ENCODE results near the gene MRPS21.

Gene MRPS21

DNA sequence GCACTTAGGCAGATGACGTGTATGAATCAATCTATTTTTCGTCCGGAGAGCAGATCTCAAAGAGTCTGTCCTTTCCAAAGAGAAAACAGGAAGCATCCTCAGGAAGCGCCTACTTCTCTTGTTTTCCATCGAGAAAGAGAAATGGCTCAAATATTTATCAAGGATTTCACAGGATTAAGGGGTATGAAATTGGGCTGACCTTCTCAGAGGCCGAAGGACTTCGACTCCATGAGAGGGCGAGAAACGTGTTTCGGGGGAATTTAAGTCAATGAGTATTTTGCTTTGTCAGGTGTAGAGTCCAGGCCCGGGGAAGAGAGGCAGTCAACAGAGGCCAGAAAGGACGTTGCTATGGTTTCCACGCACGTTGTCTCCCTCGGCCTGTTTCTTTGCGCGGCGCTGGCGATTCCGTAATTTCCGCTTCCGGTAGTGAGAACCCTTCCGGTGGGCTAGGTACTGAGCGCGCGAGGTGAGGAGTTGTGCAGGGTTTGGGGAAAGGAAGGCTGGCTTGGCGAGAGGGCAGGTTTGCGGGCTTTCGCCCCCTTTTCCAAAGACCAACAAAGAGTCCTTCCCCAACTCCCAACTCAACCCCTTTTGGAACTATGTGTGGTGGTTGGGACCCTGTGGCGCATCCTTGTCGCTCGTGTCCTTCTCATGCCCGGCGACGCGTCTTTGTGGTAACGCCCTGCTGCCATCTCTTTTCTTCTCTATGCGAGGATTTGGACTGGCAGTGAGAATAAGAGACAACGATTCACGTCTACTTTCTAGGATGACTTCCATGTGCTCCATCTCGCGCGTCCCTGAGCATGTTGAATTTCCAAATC lies at the start of gene MRPS21:
TSS of gene MRPS21 (plus strand) at position 429 of the 821 bp plus-strand sequence. CDS start 506 bp downstream, outside the sequence.
- TF ChIP-seq, protein P1, sequence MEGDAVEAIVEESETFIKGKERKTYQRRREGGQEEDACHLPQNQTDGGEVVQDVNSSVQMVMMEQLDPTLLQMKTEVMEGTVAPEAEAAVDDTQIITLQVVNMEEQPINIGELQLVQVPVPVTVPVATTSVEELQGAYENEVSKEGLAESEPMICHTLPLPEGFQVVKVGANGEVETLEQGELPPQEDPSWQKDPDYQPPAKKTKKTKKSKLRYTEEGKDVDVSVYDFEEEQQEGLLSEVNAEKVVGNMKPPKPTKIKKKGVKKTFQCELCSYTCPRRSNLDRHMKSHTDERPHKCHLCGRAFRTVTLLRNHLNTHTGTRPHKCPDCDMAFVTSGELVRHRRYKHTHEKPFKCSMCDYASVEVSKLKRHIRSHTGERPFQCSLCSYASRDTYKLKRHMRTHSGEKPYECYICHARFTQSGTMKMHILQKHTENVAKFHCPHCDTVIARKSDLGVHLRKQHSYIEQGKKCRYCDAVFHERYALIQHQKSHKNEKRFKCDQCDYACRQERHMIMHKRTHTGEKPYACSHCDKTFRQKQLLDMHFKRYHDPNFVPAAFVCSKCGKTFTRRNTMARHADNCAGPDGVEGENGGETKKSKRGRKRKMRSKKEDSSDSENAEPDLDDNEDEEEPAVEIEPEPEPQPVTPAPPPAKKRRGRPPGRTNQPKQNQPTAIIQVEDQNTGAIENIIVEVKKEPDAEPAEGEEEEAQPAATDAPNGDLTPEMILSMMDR (IDR thresholded peaks at IDR 0.05) = no peak
- peaks cover 0 to 19% (median 9%) of the 10 kb centered on the region in 4 donors for H3K4me1 ChIP-seq
- DNase-seq = peak; percentile 91 to 93
- peaks cover 10 to 29% (median 14%) of the 10 kb centered on the region in 3 donors for H3K36me3 ChIP-seq
- H3K4me3 ChIP-seq = peak within 1 kb of the TSS; percentile 66 to 93
- peak within 1 kb of the TSS; percentile 82 to 86 for H3K27ac ChIP-seq
- no peaks in the 10 kb centered on the region for H3K9me3 ChIP-seq
- H3K27me3 ChIP-seq = no peaks in the 10 kb centered on the region
- intact Hi-C loops (cut with DNase I; ENCODE audit: low total_unique reads) = no loop called here

DNA sequence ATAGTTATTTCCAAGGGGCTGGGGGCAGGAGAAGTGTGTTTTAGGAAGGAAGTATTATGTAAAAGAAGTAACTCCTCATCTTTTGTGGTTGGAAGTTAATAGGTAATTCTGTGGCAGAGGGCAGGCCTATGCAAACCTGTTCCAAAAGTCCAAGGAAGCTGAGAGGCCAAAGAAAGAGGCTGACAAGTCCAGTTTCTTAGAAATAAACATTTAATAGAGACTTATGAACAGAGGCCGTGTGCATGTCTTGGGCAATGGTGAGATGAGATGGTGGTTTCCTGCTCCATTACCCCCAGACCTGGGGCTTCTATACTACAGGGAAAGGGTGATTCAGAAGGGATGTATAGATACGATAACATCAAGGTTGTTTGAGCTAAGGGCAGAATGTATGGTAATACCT lies 43.7 kb upstream of the MRPS21 start:
- H3K9me3 ChIP-seq = no peaks in the 10 kb centered on the region
- TF ChIP-seq, protein P1 (IDR thresholded peaks at IDR 0.05) = no peak
- no peaks in the 10 kb centered on the region for H3K36me3 ChIP-seq
- no peak overlapping the region for H3K4me3 ChIP-seq
- intact Hi-C loops (cut with DNase I; ENCODE audit: low total_unique reads) = no loop called here
- DNase-seq = no peak
- peaks cover 0 to 2% of the 10 kb centered on the region in 2 donors for H3K27me3 ChIP-seq
- H3K27ac ChIP-seq = no peak overlapping the region
- H3K4me1 ChIP-seq = no peaks in the 10 kb centered on the region

DNA sequence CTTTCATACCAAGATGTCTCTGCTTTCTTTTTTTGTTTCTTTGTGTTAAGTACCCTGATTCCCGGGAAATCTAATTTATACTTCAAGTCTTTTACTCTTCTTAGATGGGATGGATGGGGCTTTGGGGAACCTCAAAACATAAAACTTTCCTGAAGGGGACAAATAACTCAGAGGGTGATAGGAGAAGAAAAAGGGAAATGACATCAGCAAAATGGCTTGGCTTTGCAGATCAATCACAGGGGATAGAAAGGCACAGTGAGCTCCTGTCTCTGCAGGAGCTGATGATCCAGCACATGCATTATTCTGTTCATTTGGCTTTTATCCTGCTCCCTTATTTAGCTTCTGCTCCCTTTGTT lies 37.5 kb upstream of the MRPS21 start:
- peaks cover 0 to 28% of the 10 kb centered on the region in 2 donors for H3K27me3 ChIP-seq
- no peak for DNase-seq
- H3K36me3 ChIP-seq = no peaks in the 10 kb centered on the region
- intact Hi-C loops (cut with DNase I; ENCODE audit: low total_unique reads) = no loop called here
- no peaks in the 10 kb centered on the region for H3K9me3 ChIP-seq
- H3K4me3 ChIP-seq = peak overlapping the region; percentile 21 to 28
- peak overlapping the region in 1 of 2 donors; percentile 73 for H3K27ac ChIP-seq
- TF ChIP-seq, protein P1 (IDR thresholded peaks at IDR 0.05) = no peak
- H3K4me1 ChIP-seq = peaks cover 0 to 18% (median 13%) of the 10 kb centered on the region in 4 donors

DNA sequence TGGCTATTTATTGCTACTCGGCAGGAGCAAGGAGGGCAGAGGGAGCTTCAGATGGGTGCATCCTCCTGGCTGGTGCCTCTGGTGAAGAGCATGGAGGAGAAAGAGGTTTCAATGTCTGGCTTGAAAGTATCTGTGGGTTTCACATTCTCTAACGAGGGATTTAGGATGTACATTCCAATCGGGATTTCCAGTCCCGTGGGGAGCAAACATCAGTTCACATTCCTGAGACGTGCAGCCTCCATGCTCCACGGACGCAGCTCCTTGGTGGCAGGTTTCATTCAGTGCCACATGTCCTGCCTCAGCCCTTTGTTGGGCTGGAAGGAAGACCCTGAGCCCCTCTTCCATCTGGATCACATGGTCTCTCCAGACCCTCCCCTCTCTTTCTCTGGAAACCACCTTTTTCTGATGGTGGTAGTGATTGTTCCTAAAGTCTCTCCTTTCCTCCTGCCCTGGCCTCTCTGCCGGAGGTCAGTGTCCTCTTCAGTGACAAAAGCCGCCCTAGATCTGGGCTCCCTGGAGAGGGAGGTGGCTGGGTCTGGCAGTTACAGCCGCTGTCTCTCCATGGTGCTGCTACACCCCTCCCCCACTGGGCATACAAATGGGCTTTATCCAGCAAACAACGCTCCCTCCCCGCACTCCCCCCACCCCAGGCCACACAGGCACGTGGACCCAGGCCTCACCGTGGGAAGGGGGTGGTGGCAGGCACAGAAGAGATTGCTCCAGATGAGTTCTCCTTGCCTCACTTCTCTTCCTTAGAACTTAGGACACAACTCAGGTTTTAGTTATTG lies 36.9 kb upstream of the MRPS21 start:
- no peak overlapping the region for H3K4me3 ChIP-seq
- intact Hi-C loops (cut with DNase I; ENCODE audit: low total_unique reads) = no loop called here
- peaks cover 0 to 30% of the 10 kb centered on the region in 2 donors for H3K27me3 ChIP-seq
- no peak overlapping the region for H3K27ac ChIP-seq
- TF ChIP-seq, protein P1 (IDR thresholded peaks at IDR 0.05) = no peak
- H3K36me3 ChIP-seq = no peaks in the 10 kb centered on the region
- no peak for DNase-seq
- H3K4me1 ChIP-seq = peaks cover 0 to 18% (median 13%) of the 10 kb centered on the region in 4 donors
- H3K9me3 ChIP-seq = no peaks in the 10 kb centered on the region

DNA sequence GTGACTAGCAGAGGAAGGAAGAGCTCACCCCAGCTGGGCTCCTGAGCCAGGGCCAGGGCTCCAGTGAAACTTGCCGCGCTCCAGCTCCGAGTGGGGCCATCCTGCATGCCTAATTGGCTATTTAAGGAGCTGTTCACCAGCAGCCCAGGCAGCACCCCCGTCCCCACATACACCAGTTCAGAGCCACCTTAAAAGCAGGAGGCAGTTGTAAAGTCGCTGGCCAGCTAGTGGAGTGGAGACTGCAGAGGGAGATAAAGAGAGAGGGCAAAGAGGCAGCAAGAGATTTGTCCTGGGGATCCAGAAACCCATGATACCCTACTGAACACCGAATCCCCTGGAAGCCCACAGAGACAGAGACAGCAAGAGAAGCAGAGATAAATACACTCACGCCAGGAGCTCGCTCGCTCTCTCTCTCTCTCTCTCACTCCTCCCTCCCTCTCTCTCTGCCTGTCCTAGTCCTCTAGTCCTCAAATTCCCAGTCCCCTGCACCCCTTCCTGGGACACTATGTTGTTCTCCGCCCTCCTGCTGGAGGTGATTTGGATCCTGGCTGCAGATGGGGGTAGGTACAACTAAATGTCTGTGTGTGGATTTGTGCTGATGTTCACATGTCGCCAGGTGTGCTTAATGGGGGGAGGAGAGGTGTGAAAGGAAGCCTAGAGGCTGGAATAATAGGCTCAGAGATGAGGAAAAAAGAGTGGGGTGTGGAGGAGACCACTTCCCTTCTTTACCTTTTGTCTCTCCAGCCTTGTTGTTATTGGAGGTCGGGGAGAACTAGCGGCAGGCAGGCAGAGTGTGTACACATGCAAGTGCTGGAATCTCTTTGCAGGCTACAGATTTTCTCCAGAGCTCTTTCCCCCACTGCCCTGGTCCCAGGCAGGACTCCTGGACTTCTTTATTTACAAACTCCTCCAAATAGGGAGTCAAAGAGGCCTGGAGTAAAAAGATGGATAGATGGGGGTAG lies 35.8 kb upstream of the MRPS21 start, which contains the start of gene CA14:
TSS of gene CA14 (plus strand) at position 151 of the 962 bp plus-strand sequence. CDS start at position 506, 355 bp downstream.
- no peak for DNase-seq
- H3K27ac ChIP-seq = no peak within 1 kb of the TSS
- peaks cover 0 to 30% of the 10 kb centered on the region in 2 donors for H3K27me3 ChIP-seq
- no peak within 1 kb of the TSS for H3K4me3 ChIP-seq
- intact Hi-C loops (cut with DNase I; ENCODE audit: low total_unique reads) = no loop called here
- TF ChIP-seq, protein P1 (IDR thresholded peaks at IDR 0.05) = no peak
- H3K4me1 ChIP-seq = peaks cover 0 to 18% (median 13%) of the 10 kb centered on the region in 4 donors
- H3K9me3 ChIP-seq = no peaks in the 10 kb centered on the region
- no peaks in the 10 kb centered on the region for H3K36me3 ChIP-seq

Measured in tibial artery (tissue), 4 donors.